ENCODE measurements around the gene ATR. TPM values are rescaled to one million over a fixed set of nuclear protein-coding genes. Genes with fewer than 3 reads are reported as not detected.

The ATR gene
- total RNA-seq, 1 experiment from 2014 or later: 15.8 TPM

DNA sequence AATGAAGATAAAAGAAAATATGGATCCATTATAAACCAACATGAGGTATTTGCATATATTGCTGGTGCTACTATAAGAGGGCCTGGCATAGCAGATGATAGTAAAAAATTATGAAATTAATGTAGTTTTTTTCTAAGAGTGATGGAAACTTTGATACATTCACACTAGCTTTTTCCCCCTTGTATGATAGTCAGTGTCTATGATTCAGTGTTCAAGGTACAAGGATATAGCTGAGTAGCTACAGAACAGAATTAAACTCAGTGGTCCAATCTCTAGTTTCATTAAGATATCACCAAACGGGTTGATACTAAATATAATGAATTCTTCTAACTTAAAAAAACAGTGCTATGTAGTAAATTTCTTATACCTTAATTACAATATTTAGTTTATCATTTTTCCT lies 80.8 kb downstream of the ATR start:
- no peaks in the 10 kb centered on the region for H4K20me1 ChIP-seq (ENCODE audit: control insufficient read depth, insufficient read depth, insufficient read length)
- no peaks in the 10 kb centered on the region for H3K4me1 ChIP-seq (ENCODE audit: insufficient read depth, low read length)
- no peak overlapping the region for H3K4ac ChIP-seq (ENCODE audit: low read depth, low read length)
- no peaks in the 10 kb centered on the region for H3K79me1 ChIP-seq (ENCODE audit: insufficient read depth, low read depth, low read length, poor library complexity, severe bottlenecking)
- Mint-ChIP-seq H3K9me3 (no peaks in the 10 kb centered on the region), H3K27ac (no peak overlapping the region), H3K4me1 (no peaks in the 10 kb centered on the region), H3K4me3 (no peak overlapping the region), H3K27me3 (ENCODE audit: low read depth) (no peaks in the 10 kb centered on the region), H3K36me3 (ENCODE audit: insufficient read depth in 1 of 3, low read depth in 3 of 3) (peaks cover 8 to 33% (median 25%) of the 10 kb centered on the region in 3 experiments; a peak in 6 of 7 replicates)
- H2BK120ac ChIP-seq (ENCODE audit: low read depth, low read length, poor library complexity, severe bottlenecking): no peak overlapping the region
- H3K14ac ChIP-seq (ENCODE audit: insufficient read depth, low read length): no peak overlapping the region
- no peak overlapping the region for H3K27ac ChIP-seq (ENCODE audit: insufficient read length, low read depth, low read length)
- no peak overlapping the region for H3K4me2 ChIP-seq (ENCODE audit: insufficient read depth, insufficient read length, low read length)
- no peak overlapping the region for H2BK15ac ChIP-seq (ENCODE audit: low read depth, low read length)
- H3K27me3 ChIP-seq (ENCODE audit: insufficient read depth, low read length): no peaks in the 10 kb centered on the region
- H3K9me3 ChIP-seq (ENCODE audit: control insufficient read depth, low read depth, low read length): no peaks in the 10 kb centered on the region
- no peak overlapping the region for H4K91ac ChIP-seq (ENCODE audit: insufficient read length, low read depth, low read length)
- no peak overlapping the region for H2BK20ac ChIP-seq (ENCODE audit: low read depth, low read length, poor library complexity, severe bottlenecking)
- H2AK5ac ChIP-seq (ENCODE audit: insufficient read length, low read length): no peak overlapping the region
- H3T11ph ChIP-seq (ENCODE audit: low read length): no peak overlapping the region
- H3K79me2 ChIP-seq (ENCODE audit: insufficient read depth, low read length): no peaks in the 10 kb centered on the region
- DNase-seq: no peak
- H2BK12ac ChIP-seq (ENCODE audit: insufficient read length, low read depth, low read length): no peak overlapping the region
- no peaks in the 10 kb centered on the region for H3K23me2 ChIP-seq (ENCODE audit: insufficient read length, low read depth, low read length, poor library complexity, severe bottlenecking)
- H4K5ac ChIP-seq (ENCODE audit: insufficient read length, low read depth, low read length): no peak overlapping the region
- no peak overlapping the region for H3K23ac ChIP-seq (ENCODE audit: insufficient read length, low read depth, low read length)
- H4K8ac ChIP-seq (replicated peaks; ENCODE audit: insufficient read length, low read depth, low read length): no peak overlapping the region
- no peak overlapping the region for H2AFZ ChIP-seq (ENCODE audit: low read length)
- WGBS (ENCODE audit: extremely low coverage, insufficient read length, low lambda C conversion rate): no CpG with 5 or more reads among the region's 1 CpG
- TF ChIP-seq, protein P1, sequence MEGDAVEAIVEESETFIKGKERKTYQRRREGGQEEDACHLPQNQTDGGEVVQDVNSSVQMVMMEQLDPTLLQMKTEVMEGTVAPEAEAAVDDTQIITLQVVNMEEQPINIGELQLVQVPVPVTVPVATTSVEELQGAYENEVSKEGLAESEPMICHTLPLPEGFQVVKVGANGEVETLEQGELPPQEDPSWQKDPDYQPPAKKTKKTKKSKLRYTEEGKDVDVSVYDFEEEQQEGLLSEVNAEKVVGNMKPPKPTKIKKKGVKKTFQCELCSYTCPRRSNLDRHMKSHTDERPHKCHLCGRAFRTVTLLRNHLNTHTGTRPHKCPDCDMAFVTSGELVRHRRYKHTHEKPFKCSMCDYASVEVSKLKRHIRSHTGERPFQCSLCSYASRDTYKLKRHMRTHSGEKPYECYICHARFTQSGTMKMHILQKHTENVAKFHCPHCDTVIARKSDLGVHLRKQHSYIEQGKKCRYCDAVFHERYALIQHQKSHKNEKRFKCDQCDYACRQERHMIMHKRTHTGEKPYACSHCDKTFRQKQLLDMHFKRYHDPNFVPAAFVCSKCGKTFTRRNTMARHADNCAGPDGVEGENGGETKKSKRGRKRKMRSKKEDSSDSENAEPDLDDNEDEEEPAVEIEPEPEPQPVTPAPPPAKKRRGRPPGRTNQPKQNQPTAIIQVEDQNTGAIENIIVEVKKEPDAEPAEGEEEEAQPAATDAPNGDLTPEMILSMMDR (conservative IDR thresholded peaks at IDR 0.05): no peak
- H3K56ac ChIP-seq (ENCODE audit: insufficient read length, low read depth, low read length): no peak overlapping the region
- H3K18ac ChIP-seq (ENCODE audit: insufficient read length, low read depth, low read length): no peak overlapping the region
- H3K9ac ChIP-seq (ENCODE audit: extremely low read depth, insufficient read length, low read length): no peak overlapping the region
- no peak overlapping the region for H2BK5ac ChIP-seq (ENCODE audit: insufficient read length, low read length)

Data from H9 (cell line).